D721Med (cell line): ENCODE results near the gene TRAK1.
A peak's percentile ranks its signal among the peaks of the same experiment; 100 is the strongest.

Source experiments
- DNase-seq: peaks from one replicate; pipeline ENCODE4 v3.0.0; 2011; ENCODE audit warnings: low spot score; ENCODE audit not compliant: insufficient read length
- FAIRE-seq: peaks from 2 replicates; lab custom pipeline; 2011; peaks lifted over from hg19 to GRCh38; lab: Jason Lieb, UNC
- CTCF ChIP-seq: IDR thresholded peaks from 2 replicates; pipeline ENCODE4 v1.5.1; 2012; ENCODE audit warnings: mild to moderate bottlenecking, control low read depth; ENCODE audit not compliant: insufficient read depth; ENCODE audit errors: missing control alignments

TRAK1 gene

GRCh38 chr3:42222942-42223693 is 132.0 kb downstream of the TRAK1 start:
- DNase-seq = no peak
- no peak for TF ChIP-seq CTCF
- FAIRE-seq = no peak

GRCh38 chr3:42224178-42224577 is 133.0 kb downstream of the TRAK1 start:
- TF ChIP-seq CTCF = no peak
- DNase-seq (no peak), FAIRE-seq (no peak)

DNA sequence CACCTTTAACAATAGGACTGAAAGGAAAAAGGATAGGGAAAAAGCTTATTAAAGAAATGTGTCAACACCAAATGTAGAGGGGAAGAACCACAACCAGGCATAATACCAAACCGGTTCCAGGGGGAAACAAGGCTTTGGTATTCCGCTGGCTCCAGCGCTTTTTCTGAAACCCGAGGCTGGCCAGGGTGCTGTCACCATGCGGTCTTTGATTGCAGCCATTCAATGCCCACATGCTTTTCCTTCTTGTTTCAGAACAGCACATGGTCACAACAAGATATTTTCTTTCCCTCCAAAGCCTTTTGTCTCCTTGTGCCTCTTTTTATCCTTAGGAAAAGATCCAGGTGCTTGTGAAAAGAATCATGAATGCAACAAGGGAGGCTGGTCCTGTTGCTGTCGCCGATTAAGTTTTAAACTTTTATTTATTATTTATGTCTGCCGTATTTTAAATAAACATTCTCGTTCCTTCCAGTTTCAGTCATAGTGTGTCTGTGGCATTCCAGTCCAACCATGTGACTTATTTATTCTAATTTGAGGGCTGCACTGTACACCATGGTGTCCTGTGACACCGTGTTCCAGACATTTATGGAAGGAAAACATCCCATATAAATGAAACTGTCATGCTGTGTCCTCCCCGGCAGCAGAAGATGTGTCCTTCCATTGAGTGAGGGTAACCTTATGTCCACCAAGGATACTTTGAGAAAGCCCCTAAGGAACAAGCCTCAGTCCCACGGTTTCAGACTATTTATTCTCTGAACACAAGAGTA is 133.7 kb downstream of the TRAK1 start:
- no peak for TF ChIP-seq CTCF
- FAIRE-seq = no peak
- no peak for DNase-seq

DNA sequence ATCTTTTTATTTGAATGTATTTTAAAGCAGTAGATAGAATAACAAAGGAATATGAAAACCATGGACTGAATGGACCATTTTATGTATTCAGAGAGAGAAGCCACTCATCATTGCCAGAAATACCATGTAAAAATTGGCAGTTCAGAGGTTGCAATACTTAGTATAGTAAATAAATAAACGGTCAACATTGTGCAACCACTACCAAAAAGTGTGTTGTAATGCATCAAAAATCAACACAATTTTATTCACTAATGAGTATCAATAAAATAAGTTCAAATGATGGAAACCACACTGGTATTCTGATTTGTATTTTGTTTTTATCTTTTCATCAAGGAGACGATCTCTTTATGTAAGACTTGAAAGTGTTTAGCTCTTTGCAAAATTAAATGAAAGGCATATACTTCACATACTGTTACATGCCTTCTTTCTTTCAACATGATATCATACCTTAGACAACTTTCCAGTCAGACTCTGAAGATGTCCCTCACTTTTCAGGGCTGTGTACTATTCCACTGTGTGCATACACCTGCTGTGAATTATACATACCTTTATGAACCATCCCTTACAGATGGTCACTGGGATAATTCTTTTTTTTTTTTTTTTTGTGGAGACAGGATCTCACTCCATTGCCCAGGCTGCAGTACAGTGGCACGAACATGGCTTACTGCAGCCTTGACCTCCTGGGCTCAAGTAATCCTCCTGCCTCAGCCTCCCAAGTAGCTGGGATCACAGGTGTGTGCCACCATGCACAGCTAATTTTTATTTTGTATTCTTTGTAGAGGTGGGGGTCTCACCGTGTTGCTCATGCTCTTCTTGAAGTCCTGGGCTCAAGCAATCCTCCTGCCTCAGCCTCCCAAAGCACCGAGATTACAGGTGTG is 134.6 kb downstream of the TRAK1 start:
- no peak for TF ChIP-seq CTCF
- FAIRE-seq (peak; percentile 25), DNase-seq (no peak)

GRCh38 chr3:42226470-42227425 is 135.6 kb downstream of the TRAK1 start:
- DNase-seq (no peak), FAIRE-seq (no peak)
- no peak for TF ChIP-seq CTCF

DNA sequence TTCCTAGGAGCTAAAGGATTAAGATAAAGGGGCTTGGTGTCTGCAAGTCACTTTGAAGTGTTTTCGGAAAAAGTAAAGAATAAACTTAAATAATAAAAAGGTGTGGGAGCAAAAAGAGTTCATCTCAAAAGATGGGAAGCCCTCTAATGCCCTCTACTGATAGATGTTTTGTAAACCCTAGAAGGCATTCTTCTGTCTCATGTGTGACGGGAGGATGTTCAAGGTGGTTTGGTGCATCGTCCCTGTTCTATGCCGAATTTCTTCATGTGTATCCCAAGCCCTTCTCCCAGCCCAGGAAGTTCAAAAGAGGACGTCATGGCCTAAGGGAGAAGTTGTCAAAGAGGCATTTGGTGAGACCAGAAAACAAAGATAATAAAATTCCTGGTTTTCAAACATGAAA is 137.6 kb downstream of the TRAK1 start:
- DNase-seq = no peak
- TF ChIP-seq CTCF = peak; percentile 25
- FAIRE-seq = no peak
